ENCODE data around the gene TGFBRAP1.

Gene TGFBRAP1

DNA sequence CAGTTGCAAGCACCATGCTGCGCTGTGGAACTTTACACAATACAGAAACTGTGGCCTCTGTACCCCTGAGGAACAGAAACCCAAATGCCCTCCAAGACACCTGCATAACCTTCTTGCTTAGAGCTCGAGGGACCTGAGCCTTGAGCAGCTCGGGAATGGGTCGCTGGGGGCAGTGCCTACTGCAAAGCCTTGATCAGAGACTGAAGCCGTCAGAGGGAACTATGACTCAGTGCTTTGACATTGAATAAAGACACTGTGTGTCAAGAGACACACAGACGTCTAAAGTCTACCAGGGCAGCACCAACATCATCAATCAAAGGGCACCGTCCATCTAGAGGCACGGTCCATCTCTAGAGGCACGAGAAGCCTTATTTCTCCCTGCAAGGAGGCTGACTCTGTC, 57.4 kb downstream of the TGFBRAP1 start:
- Histone ChIP-seq H3K4me2 (ENCODE audit: low read depth, low read length) (no peak overlapping the region), H3K27ac (ENCODE audit: low read length) (no peak overlapping the region)

DNA sequence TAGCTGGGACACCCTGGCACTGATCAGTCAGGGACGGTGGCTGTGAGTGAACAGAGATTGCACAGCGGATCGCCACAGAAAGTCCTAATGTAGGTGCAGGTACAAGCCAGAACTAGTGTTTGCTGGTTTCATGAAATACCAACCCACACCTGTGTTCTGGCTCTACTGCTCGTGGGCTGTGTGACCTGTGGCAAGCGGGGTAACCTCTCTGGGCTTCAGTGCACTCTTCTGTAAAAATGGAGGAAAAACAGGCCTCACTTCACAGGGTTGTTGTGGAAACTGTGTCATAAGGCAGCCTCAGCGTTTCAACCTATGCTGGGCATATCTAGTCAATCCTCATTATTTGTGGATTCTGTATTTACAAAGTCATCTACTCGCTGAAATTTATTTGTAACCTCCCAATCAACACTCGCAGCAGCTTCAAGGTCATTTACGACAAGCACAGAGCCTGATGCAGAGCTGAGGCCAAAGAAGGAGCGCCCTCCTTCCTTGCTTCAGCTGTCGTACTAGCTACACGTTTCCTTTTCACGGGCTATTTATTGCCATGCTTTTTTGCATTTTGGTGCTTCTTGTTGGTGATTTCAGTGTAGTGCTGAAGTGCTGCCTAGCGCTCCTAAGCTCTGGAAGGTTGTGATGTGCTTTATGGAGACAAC, 58.0 kb downstream of the TGFBRAP1 start:
- Histone ChIP-seq H3K36me3 (replicated peaks; ENCODE audit: insufficient read depth, low read length) (peaks cover 9% of the 10 kb centered on the region; the same call in 1 of the 2 replicates), H3K9ac (ENCODE audit: low read length) (no peak overlapping the region), H3K4me2 (ENCODE audit: low read depth, low read length) (no peak overlapping the region), H3K27me3 (replicated peaks; ENCODE audit: insufficient read depth, low read length) (no peaks in the 10 kb centered on the region), H3K9me2 (replicated peaks; ENCODE audit: insufficient read depth, low read length) (no peaks in the 10 kb centered on the region), H3K4me3 (ENCODE audit: low read length) (no peak overlapping the region), H4K20me1 (ENCODE audit: insufficient read depth, low read length) (no peaks in the 10 kb centered on the region), H3F3A (ENCODE audit: insufficient read depth, low read length) (no peaks in the 10 kb centered on the region), H3K9me3 (replicated peaks; ENCODE audit: insufficient read depth, low read length) (no peaks in the 10 kb centered on the region), H3K27ac (ENCODE audit: low read length) (no peak overlapping the region), H3K4me1 (ENCODE audit: low read length) (no peaks in the 10 kb centered on the region), H2AFZ (ENCODE audit: low read length) (no peak overlapping the region), H3K79me2 (ENCODE audit: low read length) (no peaks in the 10 kb centered on the region)
- TF ChIP-seq EZH2 (optimal IDR thresholded peaks at IDR 0.05; ENCODE audit: low read depth, low read length) (no peak), EZH2phosphoT487 (IDR thresholded peaks at IDR 0.05; ENCODE audit: low read length) (no peak)
- TF ChIP-seq, protein P1, sequence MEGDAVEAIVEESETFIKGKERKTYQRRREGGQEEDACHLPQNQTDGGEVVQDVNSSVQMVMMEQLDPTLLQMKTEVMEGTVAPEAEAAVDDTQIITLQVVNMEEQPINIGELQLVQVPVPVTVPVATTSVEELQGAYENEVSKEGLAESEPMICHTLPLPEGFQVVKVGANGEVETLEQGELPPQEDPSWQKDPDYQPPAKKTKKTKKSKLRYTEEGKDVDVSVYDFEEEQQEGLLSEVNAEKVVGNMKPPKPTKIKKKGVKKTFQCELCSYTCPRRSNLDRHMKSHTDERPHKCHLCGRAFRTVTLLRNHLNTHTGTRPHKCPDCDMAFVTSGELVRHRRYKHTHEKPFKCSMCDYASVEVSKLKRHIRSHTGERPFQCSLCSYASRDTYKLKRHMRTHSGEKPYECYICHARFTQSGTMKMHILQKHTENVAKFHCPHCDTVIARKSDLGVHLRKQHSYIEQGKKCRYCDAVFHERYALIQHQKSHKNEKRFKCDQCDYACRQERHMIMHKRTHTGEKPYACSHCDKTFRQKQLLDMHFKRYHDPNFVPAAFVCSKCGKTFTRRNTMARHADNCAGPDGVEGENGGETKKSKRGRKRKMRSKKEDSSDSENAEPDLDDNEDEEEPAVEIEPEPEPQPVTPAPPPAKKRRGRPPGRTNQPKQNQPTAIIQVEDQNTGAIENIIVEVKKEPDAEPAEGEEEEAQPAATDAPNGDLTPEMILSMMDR (IDR thresholded peaks at IDR 0.05; ENCODE audit: low read length): no peak
- no peak for DNase-seq

More for the DNA sequence above, 57.4 kb downstream of the TGFBRAP1 start:
- H2AFZ ChIP-seq (ENCODE audit: low read length): no peak overlapping the region
- no peak overlapping the region for H3K9ac ChIP-seq (ENCODE audit: low read length)
- H3K9me2 ChIP-seq (replicated peaks; ENCODE audit: insufficient read depth, low read length): no peaks in the 10 kb centered on the region
- no peaks in the 10 kb centered on the region for H3K4me1 ChIP-seq (ENCODE audit: low read length)
- no peaks in the 10 kb centered on the region for H3K79me2 ChIP-seq (ENCODE audit: low read length)
- no peaks in the 10 kb centered on the region for H4K20me1 ChIP-seq (ENCODE audit: insufficient read depth, low read length)
- H3K9me3 ChIP-seq (replicated peaks; ENCODE audit: insufficient read depth, low read length): no peaks in the 10 kb centered on the region
- no peaks in the 10 kb centered on the region for H3K27me3 ChIP-seq (replicated peaks; ENCODE audit: insufficient read depth, low read length)
- H3K36me3 ChIP-seq (replicated peaks; ENCODE audit: insufficient read depth, low read length): peaks cover 9% of the 10 kb centered on the region; the same call in 1 of the 2 replicates
- H3F3A ChIP-seq (ENCODE audit: insufficient read depth, low read length): no peaks in the 10 kb centered on the region
- H3K4me3 ChIP-seq (ENCODE audit: low read length): no peak overlapping the region
- TF ChIP-seq EZH2 (optimal IDR thresholded peaks at IDR 0.05; ENCODE audit: low read depth, low read length) (no peak), EZH2phosphoT487 (IDR thresholded peaks at IDR 0.05; ENCODE audit: low read length) (no peak)
- TF ChIP-seq, protein P1 (IDR thresholded peaks at IDR 0.05; ENCODE audit: low read length): no peak
- DNase-seq: no peak

DNA sequence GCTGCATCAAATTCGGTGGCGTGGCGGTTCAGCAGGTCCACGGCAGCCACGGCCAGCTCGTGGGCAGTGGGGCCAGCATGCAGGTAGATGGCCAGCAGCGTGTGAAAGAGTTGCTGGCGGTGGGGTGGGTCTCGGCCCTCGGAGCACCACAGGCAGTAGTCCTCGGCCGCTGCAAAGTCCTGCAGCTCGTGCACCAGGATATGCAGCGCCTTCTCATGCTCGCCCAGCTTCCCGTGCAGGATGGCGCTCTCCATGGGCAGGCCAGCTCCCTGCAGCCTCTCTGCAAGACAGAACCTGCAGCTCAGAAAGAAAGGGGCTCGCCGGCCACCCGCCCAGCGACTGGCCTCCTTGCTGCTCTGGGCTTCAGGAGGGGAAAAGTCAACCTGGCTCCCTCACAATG, 60.1 kb downstream of the TGFBRAP1 start:
- no peaks in the 10 kb centered on the region for H3K9me3 ChIP-seq (replicated peaks; ENCODE audit: insufficient read depth, low read length)
- no peaks in the 10 kb centered on the region for H3K79me2 ChIP-seq (ENCODE audit: low read length)
- H3K4me1 ChIP-seq (ENCODE audit: low read length): no peaks in the 10 kb centered on the region

More for the DNA sequence above, 60.1 kb downstream of the TGFBRAP1 start:
- H3K36me3 ChIP-seq (replicated peaks; ENCODE audit: insufficient read depth, low read length): peaks cover 8% of the 10 kb centered on the region; the same call in 1 of the 2 replicates
- H3K9me2 ChIP-seq (replicated peaks; ENCODE audit: insufficient read depth, low read length): no peaks in the 10 kb centered on the region
- no peak overlapping the region for H3K9ac ChIP-seq (ENCODE audit: low read length)
- no peak overlapping the region for H3K4me3 ChIP-seq (ENCODE audit: low read length)
- no peak overlapping the region for H2AFZ ChIP-seq (ENCODE audit: low read length)
- TF ChIP-seq EZH2 (optimal IDR thresholded peaks at IDR 0.05; ENCODE audit: low read depth, low read length) (no peak), EZH2phosphoT487 (IDR thresholded peaks at IDR 0.05; ENCODE audit: low read length) (no peak)
- TF ChIP-seq, protein P1 (IDR thresholded peaks at IDR 0.05; ENCODE audit: low read length): no peak
- H3K4me2 ChIP-seq (ENCODE audit: low read depth, low read length): no peak overlapping the region
- H3F3A ChIP-seq (ENCODE audit: insufficient read depth, low read length): no peaks in the 10 kb centered on the region
- H4K20me1 ChIP-seq (ENCODE audit: insufficient read depth, low read length): no peaks in the 10 kb centered on the region
- no peaks in the 10 kb centered on the region for H3K27me3 ChIP-seq (replicated peaks; ENCODE audit: insufficient read depth, low read length)
- no peak for DNase-seq
- no peak overlapping the region for H3K27ac ChIP-seq (ENCODE audit: low read length)
